Progenitor cell of endocrine pancreas (in vitro differentiated cells): ENCODE results near the gene TPTE. TPM values are rescaled to one million over a fixed set of nuclear protein-coding genes. Genes with fewer than 3 reads are reported as not detected.
"Not testable (repeated sequence)": the region's sequence is repeated elsewhere in the genome, so short reads cannot be mapped to it uniquely, and the experiment has no call there.

Experiments
- DNase-seq: peaks from one replicate; pipeline ENCODE4 v3.0.0; 2021; ENCODE audit warnings: low spot score; ENCODE audit not compliant: unreplicated experiment
- H3K27ac Mint-ChIP-seq: 2 replicates; pipeline ENCODE4 v1.8.0; 2021; ENCODE audit warnings: mild to moderate bottlenecking, moderate library complexity, mixed read lengths
- H3K27me3 Mint-ChIP-seq: 2 replicates; pipeline ENCODE4 v1.8.0; 2021; ENCODE audit warnings: mixed read lengths
- H3K36me3 Mint-ChIP-seq: 2 replicates; pipeline ENCODE4 v1.8.0; 2022; ENCODE audit warnings: mixed read lengths; ENCODE audit not compliant: insufficient read depth
- H3K4me1 Mint-ChIP-seq: 2 replicates; pipeline ENCODE4 v1.8.0; 2021; ENCODE audit warnings: low read depth, mixed read lengths
- H3K4me3 Mint-ChIP-seq: 2 replicates; pipeline ENCODE4 v1.8.0; 2021; ENCODE audit warnings: low read depth, mild to moderate bottlenecking, moderate library complexity, mixed read lengths
- H3K9me3 Mint-ChIP-seq: 2 replicates; pipeline ENCODE4 v1.8.0; 2021; ENCODE audit warnings: low read depth, mixed read lengths
- total RNA-seq: library from RNA; stranded (reverse); gene quantifications from 2 replicates; pipeline ENCODE4 v1.2.1, GENCODE V29; 2021
- TF ChIP-seq, protein P1 (sequence below): fragments of 200-600 bp; sonication (generic); IDR thresholded peaks from one replicate; pipeline ENCODE4 v1.5.0; 2021; ENCODE audit warnings: antibody characterized with exemption, mild to moderate bottlenecking; ENCODE audit not compliant: unreplicated experiment

The TPTE gene
- total RNA-seq, 1 donor from 2014 or later: not detected

DNA sequence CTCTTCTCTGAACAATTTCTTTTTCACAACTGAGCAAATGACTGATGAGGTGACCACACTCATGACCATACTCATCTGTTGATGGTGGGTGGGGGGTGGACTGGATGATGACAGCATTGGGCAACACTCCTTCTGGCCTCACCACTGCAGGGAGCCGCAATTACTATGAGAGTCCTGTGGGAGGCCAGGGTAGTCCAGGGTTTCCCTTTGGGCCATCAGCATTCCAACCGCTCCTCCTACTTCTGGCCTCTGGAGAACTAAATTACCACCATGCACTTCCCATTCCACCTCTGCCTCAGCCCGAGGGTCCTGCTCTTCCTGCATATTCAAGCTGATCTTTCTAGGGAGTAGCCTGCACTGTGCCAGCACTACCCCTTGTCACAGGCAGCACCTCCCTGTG is 94.7 kb downstream of the TPTE start:
- H3K36me3 Mint-ChIP-seq, H3K27ac Mint-ChIP-seq, DNase-seq: not testable (repeated sequence)

DNA sequence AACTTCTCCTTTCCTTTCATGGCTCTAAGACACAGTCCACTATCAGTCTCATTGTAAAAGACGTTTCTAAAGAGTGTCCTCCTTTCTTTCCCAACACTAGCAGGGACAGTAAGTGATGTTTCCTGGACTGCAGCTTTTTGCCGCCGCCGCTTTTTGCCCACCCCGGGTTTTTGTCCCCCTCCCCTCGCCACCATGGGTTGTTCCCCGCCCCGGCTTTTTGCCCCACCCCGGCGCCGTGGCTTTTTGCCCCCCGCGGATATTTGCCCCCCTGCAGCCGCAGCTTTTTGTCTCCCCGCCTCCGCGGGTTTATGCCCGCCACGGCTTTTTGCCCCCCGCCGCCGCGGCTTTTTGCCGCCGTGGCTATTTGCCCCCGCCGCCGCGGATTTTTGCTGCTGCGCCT is 95.2 kb downstream of the TPTE start:
- H3K36me3 Mint-ChIP-seq: no peaks in the 10 kb centered on the region
- TF ChIP-seq, protein P1, sequence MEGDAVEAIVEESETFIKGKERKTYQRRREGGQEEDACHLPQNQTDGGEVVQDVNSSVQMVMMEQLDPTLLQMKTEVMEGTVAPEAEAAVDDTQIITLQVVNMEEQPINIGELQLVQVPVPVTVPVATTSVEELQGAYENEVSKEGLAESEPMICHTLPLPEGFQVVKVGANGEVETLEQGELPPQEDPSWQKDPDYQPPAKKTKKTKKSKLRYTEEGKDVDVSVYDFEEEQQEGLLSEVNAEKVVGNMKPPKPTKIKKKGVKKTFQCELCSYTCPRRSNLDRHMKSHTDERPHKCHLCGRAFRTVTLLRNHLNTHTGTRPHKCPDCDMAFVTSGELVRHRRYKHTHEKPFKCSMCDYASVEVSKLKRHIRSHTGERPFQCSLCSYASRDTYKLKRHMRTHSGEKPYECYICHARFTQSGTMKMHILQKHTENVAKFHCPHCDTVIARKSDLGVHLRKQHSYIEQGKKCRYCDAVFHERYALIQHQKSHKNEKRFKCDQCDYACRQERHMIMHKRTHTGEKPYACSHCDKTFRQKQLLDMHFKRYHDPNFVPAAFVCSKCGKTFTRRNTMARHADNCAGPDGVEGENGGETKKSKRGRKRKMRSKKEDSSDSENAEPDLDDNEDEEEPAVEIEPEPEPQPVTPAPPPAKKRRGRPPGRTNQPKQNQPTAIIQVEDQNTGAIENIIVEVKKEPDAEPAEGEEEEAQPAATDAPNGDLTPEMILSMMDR: no peak
- H3K9me3 Mint-ChIP-seq: peaks cover 6% of the 10 kb centered on the region
- H3K27ac Mint-ChIP-seq: no peak overlapping the region
- H3K27me3 Mint-ChIP-seq: no peaks in the 10 kb centered on the region
- H3K4me3 Mint-ChIP-seq: no peak overlapping the region
- no peaks in the 10 kb centered on the region for H3K4me1 Mint-ChIP-seq
- no peak for DNase-seq

More for the DNA sequence above, 94.7 kb downstream of the TPTE start:
- H3K9me3 Mint-ChIP-seq, H3K4me3 Mint-ChIP-seq, H3K4me1 Mint-ChIP-seq, H3K27me3 Mint-ChIP-seq: not testable (repeated sequence)

DNA sequence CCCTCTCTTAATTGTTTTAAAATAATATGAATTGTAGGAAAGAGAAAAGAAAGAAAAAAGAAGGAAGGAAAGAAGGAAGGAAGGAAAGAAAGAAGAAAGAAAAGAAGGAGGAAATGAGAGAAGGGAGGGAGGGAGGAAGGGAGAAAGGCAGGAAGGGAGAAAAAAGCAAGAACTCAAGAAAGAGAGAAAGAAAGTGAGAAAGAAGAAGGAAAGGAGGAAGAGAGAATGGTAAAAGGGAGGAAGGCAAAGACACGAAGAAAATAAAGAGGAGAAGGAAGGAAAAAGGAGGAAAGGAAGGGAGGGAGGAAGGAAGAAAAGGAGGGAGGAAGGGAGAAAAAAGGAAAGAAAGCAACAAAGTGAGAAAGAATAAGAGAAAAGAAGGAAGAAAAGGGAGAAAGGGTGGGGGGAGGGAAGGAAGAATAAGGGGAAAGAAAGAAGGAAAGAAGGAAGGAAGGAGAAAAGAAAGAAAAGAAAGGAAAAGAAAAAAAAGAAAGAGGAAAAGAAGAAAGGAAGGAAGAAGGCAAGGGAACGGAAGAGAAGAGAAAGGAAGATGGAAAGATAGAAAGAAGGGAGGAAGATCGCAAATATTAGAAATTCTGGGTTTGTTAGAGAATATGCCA is 95.9 kb downstream of the TPTE start:
- H3K27ac Mint-ChIP-seq, H3K4me1 Mint-ChIP-seq, H3K4me3 Mint-ChIP-seq, H3K27me3 Mint-ChIP-seq, H3K9me3 Mint-ChIP-seq, H3K36me3 Mint-ChIP-seq, DNase-seq: not testable (repeated sequence)

DNA sequence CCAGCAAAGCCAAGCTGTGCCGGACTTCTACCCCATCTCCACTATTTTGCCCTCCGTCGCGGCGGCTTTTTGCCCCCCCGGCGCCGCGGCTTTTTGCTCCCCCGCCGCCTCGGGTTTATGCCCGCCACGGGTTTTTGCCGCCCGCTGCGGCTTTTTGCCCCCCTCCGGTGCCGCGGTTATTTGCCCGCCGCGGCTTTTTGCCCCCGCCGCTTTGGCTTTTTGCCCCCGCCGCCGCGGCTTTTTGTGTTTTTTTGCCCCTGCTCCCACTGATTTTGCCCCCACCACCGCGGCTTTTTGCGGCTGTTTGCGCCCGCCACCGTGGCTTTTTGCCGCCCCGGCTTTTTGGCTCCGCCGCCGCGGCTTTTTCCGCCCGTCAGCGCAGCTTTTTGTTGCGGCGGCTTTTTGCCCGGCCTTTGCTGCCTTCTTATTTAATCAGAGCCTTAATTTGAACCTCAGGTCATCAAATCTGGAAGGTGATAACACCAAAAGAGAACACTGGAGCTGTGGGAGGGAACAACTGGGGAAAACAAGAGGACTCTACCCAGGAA is 106.0 kb downstream of the TPTE start:
- Mint-ChIP-seq H3K27me3 (no peaks in the 10 kb centered on the region), H3K4me1 (no peaks in the 10 kb centered on the region), H3K27ac (no peak overlapping the region), H3K9me3 (peaks cover 4% of the 10 kb centered on the region), H3K36me3 (no peaks in the 10 kb centered on the region), H3K4me3 (no peak overlapping the region)
- no peak for DNase-seq
- TF ChIP-seq, protein P1: no peak

DNA sequence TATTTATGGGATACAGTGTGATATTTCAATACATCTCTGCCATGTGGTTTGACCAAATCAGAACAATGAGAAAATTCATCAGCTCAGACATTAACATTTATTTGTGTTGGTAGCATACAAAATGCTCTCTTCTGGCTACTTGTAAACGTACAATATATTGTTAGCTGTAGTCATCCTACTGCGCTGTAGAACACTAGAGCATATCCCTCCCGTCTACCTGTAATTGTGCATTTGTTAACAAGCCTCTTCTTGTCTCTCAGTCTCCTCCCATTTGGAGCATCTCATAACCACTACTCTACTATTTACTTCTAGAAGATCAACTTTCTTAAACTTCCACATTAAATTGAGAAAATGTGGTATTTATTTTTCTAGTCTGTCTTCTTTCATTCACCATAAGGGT is 107.9 kb downstream of the TPTE start:
- DNase-seq, H3K36me3 Mint-ChIP-seq, H3K27me3 Mint-ChIP-seq, H3K4me3 Mint-ChIP-seq, H3K9me3 Mint-ChIP-seq, H3K4me1 Mint-ChIP-seq, H3K27ac Mint-ChIP-seq: not testable (repeated sequence)

DNA sequence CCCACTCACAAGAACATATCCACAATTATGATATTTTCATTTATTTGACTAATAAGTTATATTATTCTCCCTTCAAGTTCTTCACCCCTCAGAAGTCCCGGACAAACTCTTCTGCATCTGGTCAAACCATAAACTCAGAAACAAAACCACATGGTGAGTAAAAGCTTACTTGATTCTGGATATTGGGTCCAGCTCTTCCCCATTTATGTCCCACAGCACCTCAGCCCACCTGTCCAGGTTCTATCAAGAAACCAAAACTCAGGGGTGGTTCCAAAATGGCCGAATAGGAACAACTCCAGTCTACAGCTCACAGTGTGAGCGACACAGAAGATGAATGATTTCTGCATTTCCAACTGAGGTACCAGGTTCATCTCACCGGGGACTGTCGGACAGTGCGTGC is 109.4 kb downstream of the TPTE start:
- H3K4me3 Mint-ChIP-seq, H3K27me3 Mint-ChIP-seq, H3K27ac Mint-ChIP-seq, H3K9me3 Mint-ChIP-seq, H3K36me3 Mint-ChIP-seq, H3K4me1 Mint-ChIP-seq, DNase-seq: not testable (repeated sequence)

DNA sequence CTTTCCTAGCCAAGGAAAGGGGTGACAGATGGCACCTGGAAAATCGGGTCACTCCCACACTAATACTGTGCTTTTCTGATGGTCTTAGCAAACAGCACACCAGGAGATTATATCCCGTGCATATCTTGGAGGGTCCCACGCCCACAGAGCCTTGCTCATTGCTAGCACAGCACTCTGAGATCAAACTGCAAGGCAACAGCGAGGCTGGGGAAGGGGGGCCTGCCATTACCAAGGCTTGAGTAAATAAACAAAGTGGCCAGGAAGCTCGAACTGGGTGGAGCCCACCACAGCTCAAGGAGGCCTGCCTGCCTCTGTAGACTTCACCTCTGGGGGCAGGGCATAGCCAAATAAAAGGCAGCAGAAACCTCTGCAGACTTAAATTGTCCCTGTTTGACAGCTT is 109.9 kb downstream of the TPTE start:
- H3K36me3 Mint-ChIP-seq, H3K27ac Mint-ChIP-seq, H3K4me1 Mint-ChIP-seq, H3K9me3 Mint-ChIP-seq, H3K27me3 Mint-ChIP-seq, H3K4me3 Mint-ChIP-seq, DNase-seq: not testable (repeated sequence)

DNA sequence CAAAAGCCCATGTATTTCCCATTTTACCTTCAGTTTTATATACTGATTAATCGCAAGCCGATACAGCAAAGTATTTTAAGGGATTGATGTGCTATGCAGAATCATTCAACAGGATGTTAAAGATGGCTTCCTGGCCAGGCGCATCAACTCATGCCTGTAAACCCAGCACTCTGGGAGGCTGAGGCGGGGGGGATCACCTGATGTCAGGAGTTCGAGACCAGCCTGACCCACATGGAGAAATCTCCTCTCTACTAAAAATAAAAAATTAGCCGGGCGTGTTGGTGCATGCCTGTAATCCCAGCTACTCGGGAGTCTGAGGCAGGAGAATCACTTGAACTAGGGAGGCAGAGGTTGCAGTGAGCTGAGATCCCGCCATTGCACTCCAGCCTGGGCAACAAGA is 116.8 kb downstream of the TPTE start:
- DNase-seq, H3K36me3 Mint-ChIP-seq, H3K27ac Mint-ChIP-seq, H3K27me3 Mint-ChIP-seq, H3K4me3 Mint-ChIP-seq, H3K4me1 Mint-ChIP-seq, H3K9me3 Mint-ChIP-seq: not testable (repeated sequence)
